GM23338 (cell line): ENCODE measurements around the gene TSHZ2.

ENCODE experiments used
- CREB1 ChIP-seq: fragments of 250-450 bp; sonication (Bioruptor Pico); IDR thresholded peaks from 2 replicates; pipeline ENCODE4 v1.5.0; 2020; ENCODE audit warnings: low read depth, mild to moderate bottlenecking, moderate library complexity
- EZH2 ChIP-seq: fragments of 200-600 bp; sonication (generic); IDR thresholded peaks from one replicate; pipeline ENCODE4 v1.8.0; 2017; ENCODE audit warnings: antibody characterized with exemption, mild to moderate bottlenecking, low read depth; ENCODE audit not compliant: unreplicated experiment
- EZH2phosphoT487 ChIP-seq: fragments of 200-600 bp; sonication (generic); IDR thresholded peaks from one replicate; pipeline ENCODE4 v1.8.1; 2018; ENCODE audit warnings: antibody characterized with exemption; ENCODE audit not compliant: unreplicated experiment
- JUNB ChIP-seq: IDR thresholded peaks from one replicate; pipeline ENCODE4 v1.6.1; 2016; ENCODE audit warnings: antibody characterized with exemption; ENCODE audit not compliant: unreplicated experiment
- NANOG ChIP-seq: IDR thresholded peaks from 2 replicates; pipeline ENCODE4 v1.6.1; 2016; ENCODE audit warnings: antibody characterized with exemption, borderline replicate concordance
- POLR2AphosphoS5 ChIP-seq: IDR thresholded peaks from 2 replicates; pipeline ENCODE4 v1.6.1; 2016; ENCODE audit warnings: antibody characterized with exemption, low read depth
- REST ChIP-seq: IDR thresholded peaks from one replicate; pipeline ENCODE4 v1.6.1; 2018; ENCODE audit warnings: antibody characterized with exemption; ENCODE audit not compliant: unreplicated experiment
- STAT1 ChIP-seq: IDR thresholded peaks from one replicate; pipeline ENCODE4 v1.6.1; 2016; ENCODE audit warnings: antibody characterized with exemption; ENCODE audit not compliant: unreplicated experiment
- ZNF114 ChIP-seq: fragments of 250-450 bp; sonication (Bioruptor Pico); IDR thresholded peaks from 2 replicates; pipeline ENCODE4 v1.5.0; 2020; ENCODE audit warnings: mild to moderate bottlenecking, moderate library complexity
- ZNF331 ChIP-seq: fragments of 250-450 bp; sonication (Bioruptor Pico); IDR thresholded peaks from 2 replicates; pipeline ENCODE4 v1.5.0; 2020; ENCODE audit warnings: low read depth, mild to moderate bottlenecking, moderate library complexity
- TF ChIP-seq, protein P1 (sequence below), 2 experiments: fragments of 200-600 bp in 1 of 2; sonication (generic) in 1 of 2; conservative IDR thresholded peaks; 2 replicates each; pipeline versions ENCODE4 v1.5.1 to v1.6.1; 2016 to 2017; ENCODE audit warnings: antibody characterized with exemption in 2 of 2, low read depth in 2 of 2, mild to moderate bottlenecking in 2 of 2, moderate library complexity in 1 of 2
- TF ChIP-seq, protein P2 (sequence below): IDR thresholded peaks from 2 replicates; pipeline ENCODE4 v1.6.1; 2016; ENCODE audit warnings: antibody characterized with exemption

GRCh38 chr20:53517146-53517545, 545.0 kb downstream of the TSHZ2 start:
- TF ChIP-seq, protein P1, sequence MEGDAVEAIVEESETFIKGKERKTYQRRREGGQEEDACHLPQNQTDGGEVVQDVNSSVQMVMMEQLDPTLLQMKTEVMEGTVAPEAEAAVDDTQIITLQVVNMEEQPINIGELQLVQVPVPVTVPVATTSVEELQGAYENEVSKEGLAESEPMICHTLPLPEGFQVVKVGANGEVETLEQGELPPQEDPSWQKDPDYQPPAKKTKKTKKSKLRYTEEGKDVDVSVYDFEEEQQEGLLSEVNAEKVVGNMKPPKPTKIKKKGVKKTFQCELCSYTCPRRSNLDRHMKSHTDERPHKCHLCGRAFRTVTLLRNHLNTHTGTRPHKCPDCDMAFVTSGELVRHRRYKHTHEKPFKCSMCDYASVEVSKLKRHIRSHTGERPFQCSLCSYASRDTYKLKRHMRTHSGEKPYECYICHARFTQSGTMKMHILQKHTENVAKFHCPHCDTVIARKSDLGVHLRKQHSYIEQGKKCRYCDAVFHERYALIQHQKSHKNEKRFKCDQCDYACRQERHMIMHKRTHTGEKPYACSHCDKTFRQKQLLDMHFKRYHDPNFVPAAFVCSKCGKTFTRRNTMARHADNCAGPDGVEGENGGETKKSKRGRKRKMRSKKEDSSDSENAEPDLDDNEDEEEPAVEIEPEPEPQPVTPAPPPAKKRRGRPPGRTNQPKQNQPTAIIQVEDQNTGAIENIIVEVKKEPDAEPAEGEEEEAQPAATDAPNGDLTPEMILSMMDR (conservative IDR thresholded peaks at IDR 0.05; ENCODE audit: low read depth in 2 of 2): no peak
- TF ChIP-seq CREB1 (no peak), EZH2phosphoT487 (no peak), REST (no peak), NANOG (no peak), POLR2AphosphoS5 (no peak), EZH2 (no peak), JUNB (no peak), ZNF114 (CRISPR knock-in tag) (no peak), STAT1 (no peak), ZNF331 (no peak)
- TF ChIP-seq, protein P2, sequence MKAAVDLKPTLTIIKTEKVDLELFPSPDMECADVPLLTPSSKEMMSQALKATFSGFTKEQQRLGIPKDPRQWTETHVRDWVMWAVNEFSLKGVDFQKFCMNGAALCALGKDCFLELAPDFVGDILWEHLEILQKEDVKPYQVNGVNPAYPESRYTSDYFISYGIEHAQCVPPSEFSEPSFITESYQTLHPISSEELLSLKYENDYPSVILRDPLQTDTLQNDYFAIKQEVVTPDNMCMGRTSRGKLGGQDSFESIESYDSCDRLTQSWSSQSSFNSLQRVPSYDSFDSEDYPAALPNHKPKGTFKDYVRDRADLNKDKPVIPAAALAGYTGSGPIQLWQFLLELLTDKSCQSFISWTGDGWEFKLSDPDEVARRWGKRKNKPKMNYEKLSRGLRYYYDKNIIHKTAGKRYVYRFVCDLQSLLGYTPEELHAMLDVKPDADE: no peak
